ENCODE data around the gene MAP3K15.

MAP3K15 gene, protein sequence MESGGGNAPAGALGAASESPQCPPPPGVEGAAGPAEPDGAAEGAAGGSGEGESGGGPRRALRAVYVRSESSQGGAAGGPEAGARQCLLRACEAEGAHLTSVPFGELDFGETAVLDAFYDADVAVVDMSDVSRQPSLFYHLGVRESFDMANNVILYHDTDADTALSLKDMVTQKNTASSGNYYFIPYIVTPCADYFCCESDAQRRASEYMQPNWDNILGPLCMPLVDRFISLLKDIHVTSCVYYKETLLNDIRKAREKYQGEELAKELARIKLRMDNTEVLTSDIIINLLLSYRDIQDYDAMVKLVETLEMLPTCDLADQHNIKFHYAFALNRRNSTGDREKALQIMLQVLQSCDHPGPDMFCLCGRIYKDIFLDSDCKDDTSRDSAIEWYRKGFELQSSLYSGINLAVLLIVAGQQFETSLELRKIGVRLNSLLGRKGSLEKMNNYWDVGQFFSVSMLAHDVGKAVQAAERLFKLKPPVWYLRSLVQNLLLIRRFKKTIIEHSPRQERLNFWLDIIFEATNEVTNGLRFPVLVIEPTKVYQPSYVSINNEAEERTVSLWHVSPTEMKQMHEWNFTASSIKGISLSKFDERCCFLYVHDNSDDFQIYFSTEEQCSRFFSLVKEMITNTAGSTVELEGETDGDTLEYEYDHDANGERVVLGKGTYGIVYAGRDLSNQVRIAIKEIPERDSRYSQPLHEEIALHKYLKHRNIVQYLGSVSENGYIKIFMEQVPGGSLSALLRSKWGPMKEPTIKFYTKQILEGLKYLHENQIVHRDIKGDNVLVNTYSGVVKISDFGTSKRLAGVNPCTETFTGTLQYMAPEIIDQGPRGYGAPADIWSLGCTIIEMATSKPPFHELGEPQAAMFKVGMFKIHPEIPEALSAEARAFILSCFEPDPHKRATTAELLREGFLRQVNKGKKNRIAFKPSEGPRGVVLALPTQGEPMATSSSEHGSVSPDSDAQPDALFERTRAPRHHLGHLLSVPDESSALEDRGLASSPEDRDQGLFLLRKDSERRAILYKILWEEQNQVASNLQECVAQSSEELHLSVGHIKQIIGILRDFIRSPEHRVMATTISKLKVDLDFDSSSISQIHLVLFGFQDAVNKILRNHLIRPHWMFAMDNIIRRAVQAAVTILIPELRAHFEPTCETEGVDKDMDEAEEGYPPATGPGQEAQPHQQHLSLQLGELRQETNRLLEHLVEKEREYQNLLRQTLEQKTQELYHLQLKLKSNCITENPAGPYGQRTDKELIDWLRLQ (N-terminal part only)

DNA sequence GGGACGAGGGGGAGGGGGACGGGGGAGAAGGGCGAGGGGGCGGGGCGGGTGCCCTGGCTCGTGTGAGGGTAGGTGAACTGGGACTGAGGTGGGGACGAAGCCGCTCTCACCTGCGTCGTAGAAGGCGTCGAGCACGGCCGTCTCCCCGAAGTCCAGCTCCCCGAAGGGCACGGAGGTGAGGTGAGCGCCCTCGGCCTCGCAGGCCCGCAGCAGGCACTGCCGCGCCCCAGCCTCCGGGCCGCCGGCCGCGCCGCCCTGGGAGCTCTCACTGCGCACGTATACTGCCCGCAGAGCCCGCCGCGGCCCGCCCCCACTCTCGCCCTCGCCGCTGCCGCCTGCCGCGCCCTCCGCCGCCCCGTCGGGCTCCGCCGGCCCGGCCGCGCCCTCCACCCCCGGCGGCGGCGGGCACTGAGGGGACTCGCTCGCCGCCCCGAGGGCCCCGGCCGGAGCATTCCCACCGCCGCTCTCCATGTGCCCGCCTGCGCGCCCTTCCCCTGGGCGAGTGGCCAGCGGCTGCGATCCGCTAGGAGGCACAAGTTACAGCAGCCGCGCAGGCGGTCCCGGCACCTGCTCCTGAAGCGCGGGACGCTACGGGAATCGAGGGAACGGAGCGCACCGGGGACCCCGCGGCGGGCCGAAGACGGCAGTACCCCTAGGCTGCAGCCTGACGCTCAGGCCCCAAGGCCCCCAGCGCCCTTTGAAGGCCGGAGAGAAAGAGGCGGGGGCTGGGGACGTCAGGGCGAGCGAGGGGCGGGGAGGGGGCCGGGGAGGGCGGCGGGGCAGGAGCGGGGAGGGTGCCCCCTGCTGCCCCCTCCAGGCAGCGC lies at the start of gene MAP3K15:
TSS of gene MAP3K15 (minus strand) at position 718 of the 824 bp plus-strand sequence. CDS start at position 471, 247 bp downstream.
- TF ChIP-seq, protein P1, sequence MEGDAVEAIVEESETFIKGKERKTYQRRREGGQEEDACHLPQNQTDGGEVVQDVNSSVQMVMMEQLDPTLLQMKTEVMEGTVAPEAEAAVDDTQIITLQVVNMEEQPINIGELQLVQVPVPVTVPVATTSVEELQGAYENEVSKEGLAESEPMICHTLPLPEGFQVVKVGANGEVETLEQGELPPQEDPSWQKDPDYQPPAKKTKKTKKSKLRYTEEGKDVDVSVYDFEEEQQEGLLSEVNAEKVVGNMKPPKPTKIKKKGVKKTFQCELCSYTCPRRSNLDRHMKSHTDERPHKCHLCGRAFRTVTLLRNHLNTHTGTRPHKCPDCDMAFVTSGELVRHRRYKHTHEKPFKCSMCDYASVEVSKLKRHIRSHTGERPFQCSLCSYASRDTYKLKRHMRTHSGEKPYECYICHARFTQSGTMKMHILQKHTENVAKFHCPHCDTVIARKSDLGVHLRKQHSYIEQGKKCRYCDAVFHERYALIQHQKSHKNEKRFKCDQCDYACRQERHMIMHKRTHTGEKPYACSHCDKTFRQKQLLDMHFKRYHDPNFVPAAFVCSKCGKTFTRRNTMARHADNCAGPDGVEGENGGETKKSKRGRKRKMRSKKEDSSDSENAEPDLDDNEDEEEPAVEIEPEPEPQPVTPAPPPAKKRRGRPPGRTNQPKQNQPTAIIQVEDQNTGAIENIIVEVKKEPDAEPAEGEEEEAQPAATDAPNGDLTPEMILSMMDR (IDR thresholded peaks at IDR 0.05; ENCODE audit: control extremely low read depth, extremely low read depth, low read depth, missing control alignments): peak; percentile 1
- ChIA-PET POLR2A (no interaction called here), CTCF (no interaction called here)
- DNase-seq (ENCODE audit: extremely low spot score): peak; percentile 46

DNA sequence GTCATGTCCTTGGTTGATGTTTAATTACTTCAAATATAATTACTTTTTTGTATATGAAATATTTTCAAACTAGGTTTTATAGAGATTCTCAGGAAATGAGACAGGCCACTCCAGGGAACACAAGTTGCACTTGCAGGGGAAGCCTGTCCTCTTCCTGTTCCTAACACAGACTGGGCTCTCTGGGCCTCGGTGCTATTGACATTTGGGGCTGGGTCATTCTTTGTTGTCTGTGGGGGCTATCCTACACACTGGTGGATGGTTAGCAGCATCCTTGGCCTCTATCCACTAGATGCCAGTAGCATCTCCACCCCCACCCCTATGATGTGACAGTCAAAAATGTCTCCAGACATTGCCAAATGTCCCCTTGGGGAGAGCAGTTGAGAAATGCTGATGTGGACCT lies 49.3 kb upstream of the MAP3K15 start:
- TF ChIP-seq, protein P1 (IDR thresholded peaks at IDR 0.05; ENCODE audit: control extremely low read depth, extremely low read depth, low read depth, missing control alignments): no peak
- no peak for DNase-seq (ENCODE audit: extremely low spot score)
- ChIA-PET CTCF (no interaction called here), POLR2A (no interaction called here)

DNA sequence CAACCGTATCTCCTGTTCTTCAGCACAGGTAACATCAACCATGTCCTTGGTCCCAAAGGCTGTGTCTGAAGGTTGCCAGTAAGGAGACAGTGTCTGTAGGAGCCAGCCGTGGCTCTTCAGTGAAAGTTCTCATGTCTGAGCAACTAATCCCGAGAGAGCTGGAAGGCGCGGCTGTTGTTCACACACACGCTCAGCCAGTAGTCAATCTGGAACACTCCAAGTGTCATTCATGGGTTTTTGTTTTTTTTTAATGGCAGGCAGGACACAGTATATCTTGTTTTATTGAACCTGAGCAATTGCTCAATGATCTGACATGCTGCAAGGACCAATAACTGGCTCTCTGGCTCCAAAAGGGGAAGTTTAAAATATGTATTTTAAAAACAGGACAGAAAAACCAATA lies 48.4 kb upstream of the MAP3K15 start:
- ChIA-PET POLR2A (no interaction called here), CTCF (no interaction called here)
- no peak for DNase-seq (ENCODE audit: extremely low spot score)
- TF ChIP-seq, protein P1 (IDR thresholded peaks at IDR 0.05; ENCODE audit: control extremely low read depth, extremely low read depth, low read depth, missing control alignments): no peak

DNA sequence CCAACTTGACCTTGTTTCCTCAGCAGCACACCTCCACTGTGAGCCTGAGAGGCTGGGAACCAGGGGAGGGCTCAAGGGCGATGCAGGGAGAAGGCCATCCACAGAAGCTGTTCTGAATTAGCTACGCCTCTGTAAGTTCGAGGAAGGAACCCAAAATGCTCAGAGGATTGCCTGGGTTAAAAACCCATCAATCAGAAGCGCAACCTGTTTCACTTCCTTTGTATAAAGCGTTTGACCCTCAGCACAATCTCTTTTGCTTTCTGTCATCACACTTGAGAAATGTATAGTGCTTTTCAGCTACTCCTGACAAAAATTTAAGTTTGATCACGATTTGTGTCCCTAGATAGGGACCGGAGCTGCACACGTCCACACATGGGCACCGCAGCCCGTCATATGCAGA lies 48.0 kb upstream of the MAP3K15 start:
- CTCF ChIA-PET: no interaction called here
- DNase-seq (ENCODE audit: extremely low spot score): no peak
- TF ChIP-seq, protein P1 (IDR thresholded peaks at IDR 0.05; ENCODE audit: control extremely low read depth, extremely low read depth, low read depth, missing control alignments): no peak
- POLR2A ChIA-PET: no interaction called here

DNA sequence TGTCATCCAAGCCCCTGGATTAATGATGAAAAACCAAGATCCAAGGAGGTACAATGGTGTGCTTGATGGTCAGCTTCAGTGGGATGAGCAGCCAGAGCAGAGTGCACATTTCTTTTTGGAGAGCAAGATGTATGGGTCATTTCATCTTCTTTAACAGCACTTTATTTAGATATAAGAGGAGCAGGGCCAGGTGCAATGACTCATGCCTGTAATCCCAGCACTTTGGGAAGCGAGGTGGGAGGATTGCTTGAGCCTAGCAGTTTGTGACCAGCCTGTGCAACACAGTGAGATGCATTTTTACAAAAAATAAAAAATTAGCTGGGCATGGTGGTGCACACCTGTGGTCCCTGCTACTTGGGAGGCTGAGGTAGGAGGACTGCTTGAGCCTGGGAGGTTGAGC lies 45.3 kb upstream of the MAP3K15 start:
- CTCF ChIA-PET: no interaction called here
- TF ChIP-seq, protein P1 (IDR thresholded peaks at IDR 0.05; ENCODE audit: control extremely low read depth, extremely low read depth, low read depth, missing control alignments): no peak
- POLR2A ChIA-PET: no interaction called here
- DNase-seq (ENCODE audit: extremely low spot score): no peak

All from GM10248 (cell line).